Occipital lobe (tissue), 2 donors: Measurements from ENCODE around the gene CBL. TPM values are rescaled to one million over a fixed set of nuclear protein-coding genes. Genes with fewer than 3 reads are reported as not detected.
"Not testable (repeated sequence)": the region's sequence is repeated elsewhere in the genome, so short reads cannot be mapped to it uniquely, and the experiment has no call there.

ENCODE experiments used
- DNase-seq: peaks from one replicate; lab custom pipeline; 2025; lab: John Stamatoyannopoulos, UW
- total RNA-seq: library from RNA; depleted of rRNA; stranded (reverse); fragments of >200 nt; gene quantifications from one replicate; pipeline ENCODE4 v1.2.3, GENCODE V29; 2014

CBL gene
- 12.0 TPM for total RNA-seq

- DNase-seq, result peak; percentile 92
These were observed at the start of gene CBL for GRCh38 chr11:119205574-119206510. CBL (plus strand) TSS chr11:119206339; CDS start chr11:119206418, 79 bp downstream.

- DNase-seq, result no peak
These were observed 49.6 kb upstream of the CBL start for GRCh38 chr11:119156496-119156895.

GRCh38 chr11:119157063-119157462, 49.1 kb upstream of the CBL start:
- no peak for DNase-seq

- no peak for DNase-seq
These were observed 47.7 kb upstream of the CBL start for GRCh38 chr11:119158467-119158866.

- DNase-seq, result no peak
These were observed 46.0 kb upstream of the CBL start for GRCh38 chr11:119160151-119160550.

- no peak for DNase-seq
These were observed 44.3 kb upstream of the CBL start for GRCh38 chr11:119161871-119162270.

- no peak for DNase-seq
These were observed 39.6 kb upstream of the CBL start for GRCh38 chr11:119166368-119167076.

GRCh38 chr11:119167077-119167458, 39.1 kb upstream of the CBL start:
- not testable (repeated sequence) for DNase-seq

GRCh38 chr11:119167933-119168332, 38.2 kb upstream of the CBL start:
- no peak for DNase-seq

GRCh38 chr11:119168471-119169281, 37.5 kb upstream of the CBL start, which contains the start of gene NLRX1:
NLRX1 (plus strand) TSS chr11:119168725; CDS start chr11:119171404, 2,679 bp downstream.
- peak; percentile 63 for DNase-seq

GRCh38 chr11:119169282-119169719, 36.8 kb upstream of the CBL start:
- no peak for DNase-seq

- no peak for DNase-seq
These were observed 33.6 kb upstream of the CBL start for GRCh38 chr11:119172513-119172912.

GRCh38 chr11:119173453-119173852, 32.7 kb upstream of the CBL start:
- no peak for DNase-seq

GRCh38 chr11:119175493-119176077, 30.6 kb upstream of the CBL start:
- no peak for DNase-seq

- DNase-seq, result no peak
These were observed 27.9 kb upstream of the CBL start for GRCh38 chr11:119178166-119178680.

- DNase-seq, result no peak
These were observed 26.8 kb upstream of the CBL start for GRCh38 chr11:119179342-119179741.

GRCh38 chr11:119179983-119180382, 26.2 kb upstream of the CBL start:
- DNase-seq, result no peak

- DNase-seq, result no peak
These were observed 25.1 kb upstream of the CBL start for GRCh38 chr11:119180729-119181676.

- no peak for DNase-seq
These were observed 24.3 kb upstream of the CBL start for GRCh38 chr11:119181677-119182412.
